OCI-LY1 (cell line): Measurements from ENCODE around the gene UMAD1.

Experiments used
- H2AFZ ChIP-seq: fragments of 200-600 bp; sonication (generic), shearing (Covaris generic); 2 replicates; pipeline ENCODE4 v1.6.0; 2014; ENCODE audit warnings: antibody characterized with exemption, mild to moderate bottlenecking, low read length
- H3F3A ChIP-seq: fragments of 200-600 bp; sonication (generic), shearing (Covaris generic); 2 replicates; pipeline ENCODE4 v1.6.0; 2014; ENCODE audit warnings: mild to moderate bottlenecking, antibody characterized with exemption, low read length, moderate library complexity; ENCODE audit not compliant: insufficient read depth
- H3K27ac ChIP-seq: fragments of 200-600 bp; sonication (generic); 2 replicates; pipeline ENCODE4 v1.5.1; 2014; ENCODE audit warnings: low read length, mixed run types, mild to moderate bottlenecking, low read depth; ENCODE audit not compliant: poor library complexity, severe bottlenecking
- H3K27me3 ChIP-seq: fragments of 200-600 bp; sonication (generic); 2 replicates; pipeline ENCODE4 v1.6.0; 2014; ENCODE audit warnings: antibody characterized with exemption, mild to moderate bottlenecking, low read length, moderate library complexity; ENCODE audit not compliant: insufficient read depth
- H3K36me3 ChIP-seq: fragments of 200-600 bp; sonication (generic); 2 replicates; pipeline ENCODE4 v1.6.1; 2014; ENCODE audit warnings: mild to moderate bottlenecking, antibody characterized with exemption, low read length, moderate library complexity, mixed read lengths; ENCODE audit not compliant: insufficient read depth
- H3K4me1 ChIP-seq: fragments of 200-600 bp; sonication (generic); 2 replicates; pipeline ENCODE4 v1.5.1; 2014; ENCODE audit warnings: mild to moderate bottlenecking, low read length, moderate library complexity; ENCODE audit not compliant: insufficient read depth, severe bottlenecking
- H3K4me2 ChIP-seq: fragments of 200-600 bp; sonication (generic), shearing (Covaris generic); 2 replicates; pipeline ENCODE4 v1.6.1; 2014; ENCODE audit warnings: low read length
- H3K4me3 ChIP-seq: fragments of 200-600 bp; sonication (generic); 2 replicates; pipeline ENCODE4 v1.5.1; 2014; ENCODE audit warnings: low read length, low read depth, mild to moderate bottlenecking, mixed read lengths; ENCODE audit not compliant: poor library complexity, severe bottlenecking
- H3K79me2 ChIP-seq: fragments of 200-600 bp; shearing (Covaris generic); 2 replicates; pipeline ENCODE4 v1.6.1; 2016; ENCODE audit warnings: mixed run types, low read length, mixed read lengths; ENCODE audit not compliant: insufficient read depth
- H3K9ac ChIP-seq: fragments of 200-600 bp; sonication (generic), shearing (Covaris generic); 2 replicates; pipeline ENCODE4 v1.6.1; 2014; ENCODE audit warnings: mild to moderate bottlenecking, low read length, mixed read lengths
- H3K9me2 ChIP-seq: fragments of 200-600 bp; sonication (generic), shearing (Covaris generic); 2 replicates; pipeline ENCODE4 v1.6.1; 2014; ENCODE audit warnings: low read depth, mild to moderate bottlenecking, low read length, mixed read lengths
- H3K9me3 ChIP-seq: fragments of 200-600 bp; shearing (Covaris generic); 2 replicates; pipeline ENCODE4 v1.6.1; 2014; ENCODE audit warnings: low read length, mixed read lengths
- H4K20me1 ChIP-seq: fragments of 200-600 bp; sonication (generic), shearing (Covaris generic); 2 replicates; pipeline ENCODE4 v1.6.0; 2016; ENCODE audit warnings: mild to moderate bottlenecking, low read length; ENCODE audit not compliant: insufficient read depth
- EZH2 ChIP-seq: fragments of 200-600 bp; sonication (generic), shearing (Covaris generic); IDR thresholded peaks from 2 replicates; pipeline ENCODE4 v1.8.0; 2017; ENCODE audit warnings: borderline replicate concordance, mixed run types, mild to moderate bottlenecking, antibody characterized with exemption, low read length, moderate library complexity, mixed read lengths
- TF ChIP-seq, protein P1 (sequence below): fragments of 200-600 bp; sonication (generic), shearing (Covaris generic); IDR thresholded peaks from 2 replicates; pipeline ENCODE4 v1.5.1; 2017; ENCODE audit warnings: mild to moderate bottlenecking, antibody characterized with exemption, low read length, moderate library complexity, mixed read lengths

The UMAD1 gene

GRCh38 chr7:7786595-7786994 is 146.0 kb downstream of the UMAD1 start:
- no peak overlapping the region for H3K4me2 ChIP-seq
- H3K27me3 ChIP-seq = no peaks in the 10 kb centered on the region
- no peaks in the 10 kb centered on the region for H3K36me3 ChIP-seq
- H3K27ac ChIP-seq = no peak overlapping the region
- no peaks in the 10 kb centered on the region for H3F3A ChIP-seq
- no peaks in the 10 kb centered on the region for H3K9me2 ChIP-seq
- peaks cover 16% of the 10 kb centered on the region for H3K4me1 ChIP-seq
- no peaks in the 10 kb centered on the region for H3K9me3 ChIP-seq
- H3K79me2 ChIP-seq = no peaks in the 10 kb centered on the region
- H2AFZ ChIP-seq = no peak overlapping the region
- TF ChIP-seq, protein P1, sequence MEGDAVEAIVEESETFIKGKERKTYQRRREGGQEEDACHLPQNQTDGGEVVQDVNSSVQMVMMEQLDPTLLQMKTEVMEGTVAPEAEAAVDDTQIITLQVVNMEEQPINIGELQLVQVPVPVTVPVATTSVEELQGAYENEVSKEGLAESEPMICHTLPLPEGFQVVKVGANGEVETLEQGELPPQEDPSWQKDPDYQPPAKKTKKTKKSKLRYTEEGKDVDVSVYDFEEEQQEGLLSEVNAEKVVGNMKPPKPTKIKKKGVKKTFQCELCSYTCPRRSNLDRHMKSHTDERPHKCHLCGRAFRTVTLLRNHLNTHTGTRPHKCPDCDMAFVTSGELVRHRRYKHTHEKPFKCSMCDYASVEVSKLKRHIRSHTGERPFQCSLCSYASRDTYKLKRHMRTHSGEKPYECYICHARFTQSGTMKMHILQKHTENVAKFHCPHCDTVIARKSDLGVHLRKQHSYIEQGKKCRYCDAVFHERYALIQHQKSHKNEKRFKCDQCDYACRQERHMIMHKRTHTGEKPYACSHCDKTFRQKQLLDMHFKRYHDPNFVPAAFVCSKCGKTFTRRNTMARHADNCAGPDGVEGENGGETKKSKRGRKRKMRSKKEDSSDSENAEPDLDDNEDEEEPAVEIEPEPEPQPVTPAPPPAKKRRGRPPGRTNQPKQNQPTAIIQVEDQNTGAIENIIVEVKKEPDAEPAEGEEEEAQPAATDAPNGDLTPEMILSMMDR = no peak
- no peak for TF ChIP-seq EZH2
- H3K4me3 ChIP-seq = no peak overlapping the region
- no peaks in the 10 kb centered on the region for H4K20me1 ChIP-seq
- no peak overlapping the region for H3K9ac ChIP-seq

DNA sequence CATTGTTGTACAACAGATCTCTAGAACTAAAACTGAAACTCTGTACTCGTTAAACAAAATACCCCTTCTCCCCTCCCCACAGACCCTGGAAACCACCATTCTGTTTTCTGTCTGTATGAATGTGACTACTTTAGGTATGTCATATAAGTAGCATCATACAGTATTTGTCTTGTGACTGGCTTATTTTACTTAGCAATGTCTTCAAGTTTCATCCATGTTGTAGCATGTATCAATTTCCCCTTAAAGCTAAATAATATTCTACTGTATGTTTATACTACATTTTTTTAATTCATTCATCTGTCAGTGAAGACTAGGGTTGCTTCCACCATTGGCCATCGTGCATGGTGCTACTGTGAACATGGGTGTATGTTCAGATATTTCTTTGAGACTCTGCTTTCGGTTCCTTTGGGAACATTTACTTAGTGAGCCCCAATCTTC is 149.0 kb downstream of the UMAD1 start:
- no peak overlapping the region for H3K4me3 ChIP-seq
- TF ChIP-seq, protein P1 = no peak
- no peak for TF ChIP-seq EZH2
- H3K27me3 ChIP-seq = no peaks in the 10 kb centered on the region
- no peak overlapping the region for H3K4me2 ChIP-seq
- no peak overlapping the region for H3K27ac ChIP-seq
- no peak overlapping the region for H2AFZ ChIP-seq
- no peaks in the 10 kb centered on the region for H3K9me3 ChIP-seq
- H3K9ac ChIP-seq = no peak overlapping the region
- no peaks in the 10 kb centered on the region for H3F3A ChIP-seq
- peaks cover 6% of the 10 kb centered on the region; the same call in 1 of the 2 replicates for H3K36me3 ChIP-seq
- no peaks in the 10 kb centered on the region for H3K9me2 ChIP-seq
- no peaks in the 10 kb centered on the region for H4K20me1 ChIP-seq
- H3K4me1 ChIP-seq = peaks cover 12% of the 10 kb centered on the region
- H3K79me2 ChIP-seq = no peaks in the 10 kb centered on the region

DNA sequence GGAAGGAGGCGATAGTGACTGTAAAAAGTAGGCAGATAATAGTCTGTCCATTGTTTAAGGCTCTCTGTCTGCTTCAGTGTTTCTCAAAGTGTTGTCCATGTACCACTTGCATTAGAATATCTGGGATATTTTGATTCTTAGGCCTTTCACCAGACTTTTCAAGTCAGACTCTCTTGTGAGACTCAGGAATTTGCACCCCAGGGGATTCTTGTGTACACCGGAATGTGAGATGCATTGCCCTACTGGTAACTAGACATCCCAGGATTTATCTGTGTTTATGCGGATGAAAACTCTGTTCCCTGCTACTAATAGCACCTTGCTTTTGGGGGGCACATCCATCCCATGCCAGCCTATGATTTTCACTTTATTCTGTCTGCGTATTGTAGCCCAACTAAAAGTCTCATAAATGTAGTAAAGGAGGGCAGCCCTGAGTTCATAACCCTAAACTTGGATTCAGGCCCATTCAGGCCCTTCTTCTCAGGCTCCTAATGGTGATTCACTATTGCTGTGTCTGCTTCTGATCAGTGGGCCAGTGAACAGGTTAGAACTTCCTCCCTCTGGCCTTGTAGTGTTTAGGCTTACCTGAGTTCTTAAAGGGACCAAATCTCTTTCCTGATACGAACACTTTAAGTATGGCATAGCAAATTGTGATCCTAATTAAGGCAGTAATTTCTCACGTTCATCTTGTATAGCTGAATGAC is 149.6 kb downstream of the UMAD1 start:
- Histone ChIP-seq H3K4me1 (peaks cover 12% of the 10 kb centered on the region), H3K79me2 (no peaks in the 10 kb centered on the region), H3K4me3 (no peak overlapping the region), H3F3A (no peaks in the 10 kb centered on the region), H3K4me2 (no peak overlapping the region), H3K9me3 (no peaks in the 10 kb centered on the region), H3K27ac (no peak overlapping the region), H3K36me3 (peaks cover 6% of the 10 kb centered on the region; the same call in 1 of the 2 replicates), H2AFZ (no peak overlapping the region), H3K9me2 (no peaks in the 10 kb centered on the region), H4K20me1 (no peaks in the 10 kb centered on the region), H3K9ac (no peak overlapping the region), H3K27me3 (no peaks in the 10 kb centered on the region)
- TF ChIP-seq, protein P1 = no peak
- TF ChIP-seq EZH2 = no peak
